ENCODE results near the gene LBX1. TPM values are rescaled to one million over a fixed set of nuclear protein-coding genes. Genes with fewer than 3 reads are reported as not detected.

LBX1 gene
- total RNA-seq, 1 experiment from 2014 or later, result not detected

- H3K9ac ChIP-seq (ENCODE audit: low read length), result no peak overlapping the region
- ChIA-PET CTCF (interaction anchor here (0.6 to 2.1 kb wide), 4 partner anchors 9 to 53 kb away, joined by 3 to 7 read pairs (median 5); no protein-coding TSS in a partner anchor), POLR2A (interaction anchor here (1.5 kb wide), 1 partner anchor 9 kb away, joined by 3 read pairs; no protein-coding TSS in a partner anchor), RAD21 (ENCODE audit: low non-redundant PET in 1 of 2, low total read pairs in 2 of 2, uncharacterized antibody in 2 of 2, unreplicated experiment in 2 of 2) (no interaction called here)
- no peaks in the 10 kb centered on the region for H3K9me3 ChIP-seq (ENCODE audit: control insufficient read depth in 1 of 2, insufficient read depth in 1 of 2, low read depth in 1 of 2, low read length in 2 of 2)
- no peak for ATAC-seq
- H2AFZ ChIP-seq (ENCODE audit: low read depth, low read length, poor library complexity, severe bottlenecking), result peak overlapping the region; percentile 14
- intact Hi-C loops (cut with micrococcal nuclease), result no loop called here
- H3K9me2 ChIP-seq (ENCODE audit: insufficient read depth), result no peaks in the 10 kb centered on the region
- H3K36me3 ChIP-seq (ENCODE audit: control insufficient read depth in 1 of 2, insufficient read depth in 2 of 2, low read length in 2 of 2), result no peaks in the 10 kb centered on the region
- no peak overlapping the region for H3K4me3 ChIP-seq (replicated peaks in 1 of 2; ENCODE audit: low read depth in 1 of 2, low read length in 2 of 2)
- no peak for DNase-seq (ENCODE audit: low read depth, low spot score)
- no peaks in the 10 kb centered on the region for H3K79me2 ChIP-seq (ENCODE audit: insufficient read depth, low read length)
- H4K20me1 ChIP-seq (ENCODE audit: insufficient read depth), result no peaks in the 10 kb centered on the region
- H3K27ac ChIP-seq (ENCODE audit: low read depth, low read length), result no peak overlapping the region
- no TSS peak for BruUV-seq (replicated peaks)
- no peak overlapping the region for H3K4me2 ChIP-seq (ENCODE audit: low read length)
- peaks cover 0 to 6% of the 10 kb centered on the region in 2 experiments; a peak in 2 of 4 replicates for H3K4me1 ChIP-seq (ENCODE audit: control insufficient read depth in 1 of 2, insufficient read depth in 2 of 2, low read length in 2 of 2)
- no peak for TF ChIP-seq CTCF (IDR thresholded peaks at IDR 0.05 in 2 of 3, conservative IDR thresholded peaks at IDR 0.05 in 1 of 3; ENCODE audit: borderline replicate concordance in 1 of 3, insufficient read depth in 1 of 3, low read depth in 2 of 3, low read length in 2 of 3)
- no peak for TF ChIP-seq ATF3 (IDR thresholded peaks at IDR 0.05)
- no peak for TF ChIP-seq FOSL1 (IDR thresholded peaks at IDR 0.05; ENCODE audit: low read depth)
- TF ChIP-seq SRF (IDR thresholded peaks at IDR 0.05; ENCODE audit: low read depth), result no peak
- no peak for TF ChIP-seq ZFX (IDR thresholded peaks at IDR 0.05)
- TF ChIP-seq EGR1 (IDR thresholded peaks at IDR 0.05; ENCODE audit: low read depth), result no peak
- no peak for TF ChIP-seq ZBTB33 (IDR thresholded peaks at IDR 0.05; ENCODE audit: extremely low read depth, insufficient replicate concordance, low read length)
- no peak for TF ChIP-seq REST (IDR thresholded peaks at IDR 0.05; ENCODE audit: low read depth)
- TF ChIP-seq EZH2phosphoT487 (IDR thresholded peaks at IDR 0.05; ENCODE audit: borderline replicate concordance), result no peak
- no peak for TF ChIP-seq JUND (IDR thresholded peaks at IDR 0.05)
- TF ChIP-seq RAD21 (IDR thresholded peaks at IDR 0.05; ENCODE audit: low read depth), result no peak
- TF ChIP-seq CEBPB (IDR thresholded peaks at IDR 0.05; ENCODE audit: low read depth), result no peak
- TF ChIP-seq TCF7L2 (IDR thresholded peaks at IDR 0.05; ENCODE audit: borderline replicate concordance, extremely low read depth, insufficient read depth, insufficient read length), result no peak
- TF ChIP-seq ELF1 (IDR thresholded peaks at IDR 0.05; ENCODE audit: borderline replicate concordance, low read depth), result no peak
- no peak for TF ChIP-seq POLR2AphosphoS5 (IDR thresholded peaks at IDR 0.05; ENCODE audit: low read depth, low read length)
- H3K27me3 ChIP-seq (ENCODE audit: insufficient read depth, low read length), result no peaks in the 10 kb centered on the region
These were observed 38.0 kb upstream of the LBX1 start for GRCh38 chr10:101267290-101267680.
